DOHH2 (cell line): ENCODE data around the gene NUP93.

Source experiments
- H3F3A ChIP-seq: fragments of 200-600 bp; sonication (generic), shearing (Covaris generic); 2 replicates; pipeline ENCODE4 v1.6.0; 2016; ENCODE audit warnings: antibody characterized with exemption, mild to moderate bottlenecking; ENCODE audit not compliant: control insufficient read depth, insufficient read depth
- H3K27ac ChIP-seq: fragments of 200-600 bp; sonication (generic); 2 replicates; pipeline ENCODE4 v1.5.1; 2014; ENCODE audit warnings: low read depth, mild to moderate bottlenecking, low read length, moderate library complexity
- H3K27me3 ChIP-seq: fragments of 200-600 bp; sonication (generic); 2 replicates; pipeline ENCODE4 v1.6.1; 2014; ENCODE audit warnings: mild to moderate bottlenecking, low read length, mixed read lengths; ENCODE audit not compliant: control insufficient read depth
- H3K36me3 ChIP-seq: fragments of 200-600 bp; sonication (generic); 2 replicates; pipeline ENCODE4 v1.6.1; 2014; ENCODE audit warnings: mild to moderate bottlenecking, low read length, moderate library complexity, mixed read lengths; ENCODE audit not compliant: control insufficient read depth
- H3K4me1 ChIP-seq: fragments of 200-600 bp; sonication (generic); 2 replicates; pipeline ENCODE4 v1.6.1; 2014; ENCODE audit warnings: mild to moderate bottlenecking, low read length, mixed read lengths; ENCODE audit not compliant: control insufficient read depth
- H3K4me2 ChIP-seq: fragments of 200-600 bp; sonication (generic); 2 replicates; pipeline ENCODE4 v1.6.0; 2014; ENCODE audit warnings: mild to moderate bottlenecking, low read length, moderate library complexity
- H3K4me3 ChIP-seq: fragments of 200-600 bp; sonication (generic); 2 replicates; pipeline ENCODE4 v1.5.1; 2014; ENCODE audit warnings: mild to moderate bottlenecking, low read length, mixed read lengths
- H3K79me2 ChIP-seq: fragments of 200-600 bp; sonication (generic); 2 replicates; pipeline ENCODE4 v1.6.1; 2014; ENCODE audit warnings: mild to moderate bottlenecking, low read length, mixed read lengths; ENCODE audit not compliant: control insufficient read depth
- H3K9me2 ChIP-seq: fragments of 200-600 bp; sonication (generic); replicated peaks from 2 replicates; pipeline ENCODE4 v1.6.1; 2014; ENCODE audit warnings: mild to moderate bottlenecking, low read length, mixed read lengths; ENCODE audit not compliant: control insufficient read depth
- H3K9me3 ChIP-seq: fragments of 200-600 bp; sonication (generic); 2 replicates; pipeline ENCODE4 v1.6.1; 2014; ENCODE audit warnings: antibody characterized with exemption, low read length, mixed read lengths; ENCODE audit not compliant: control insufficient read depth, insufficient read depth
- H4K20me1 ChIP-seq: fragments of 200-600 bp; sonication (generic); 2 replicates; pipeline ENCODE4 v1.6.0; 2014; ENCODE audit warnings: low read depth, mild to moderate bottlenecking, antibody characterized with exemption, low read length, moderate library complexity; ENCODE audit not compliant: control insufficient read depth, insufficient read depth
- CTCF ChIP-seq: fragments of 200-600 bp; sonication (generic); IDR thresholded peaks from one replicate; pipeline ENCODE4 v1.5.1; 2014; ENCODE audit warnings: antibody characterized with exemption, mild to moderate bottlenecking, low read depth, low read length; ENCODE audit not compliant: poor library complexity, severe bottlenecking
- EZH2phosphoT487 ChIP-seq: fragments of 200-600 bp; sonication (generic); IDR thresholded peaks from 2 replicates; pipeline ENCODE4 v1.6.1; 2017; ENCODE audit warnings: borderline replicate concordance, mild to moderate bottlenecking, antibody characterized with exemption, low read length, moderate library complexity, mixed read lengths

NUP93 gene

GRCh38 chr16:56871172-56871593 lies 141.3 kb downstream of the NUP93 start:
- no peak overlapping the region for H3K4me2 ChIP-seq
- H3K4me3 ChIP-seq = no peak overlapping the region
- no peaks in the 10 kb centered on the region for H3K79me2 ChIP-seq
- no peaks in the 10 kb centered on the region for H4K20me1 ChIP-seq
- TF ChIP-seq EZH2phosphoT487 (no peak), CTCF (no peak)
- H3K4me1 ChIP-seq = peaks cover 32% of the 10 kb centered on the region
- no peaks in the 10 kb centered on the region for H3K9me2 ChIP-seq
- no peaks in the 10 kb centered on the region for H3F3A ChIP-seq
- no peak overlapping the region for H3K27ac ChIP-seq
- H3K27me3 ChIP-seq = no peaks in the 10 kb centered on the region
- H3K9me3 ChIP-seq = no peaks in the 10 kb centered on the region
- no peaks in the 10 kb centered on the region for H3K36me3 ChIP-seq

- Histone ChIP-seq H4K20me1 (no peaks in the 10 kb centered on the region), H3F3A (no peaks in the 10 kb centered on the region), H3K36me3 (no peaks in the 10 kb centered on the region), H3K4me3 (no peak overlapping the region), H3K4me2 (no peak overlapping the region), H3K9me3 (no peaks in the 10 kb centered on the region), H3K79me2 (no peaks in the 10 kb centered on the region), H3K9me2 (no peaks in the 10 kb centered on the region), H3K4me1 (peaks cover 32% of the 10 kb centered on the region), H3K27ac (no peak overlapping the region), H3K27me3 (no peaks in the 10 kb centered on the region)
- no peak for TF ChIP-seq CTCF
Measured at GRCh38 chr16:56872863-56873391, 143.0 kb downstream of the NUP93 start.

- Histone ChIP-seq H3K4me3 (no peak overlapping the region), H4K20me1 (no peaks in the 10 kb centered on the region), H3K9me2 (no peaks in the 10 kb centered on the region), H3K27ac (no peak overlapping the region), H3K36me3 (no peaks in the 10 kb centered on the region), H3K79me2 (no peaks in the 10 kb centered on the region), H3K4me1 (peaks cover 30% of the 10 kb centered on the region), H3K4me2 (no peak overlapping the region), H3F3A (no peaks in the 10 kb centered on the region), H3K27me3 (no peaks in the 10 kb centered on the region), H3K9me3 (no peaks in the 10 kb centered on the region)
- TF ChIP-seq CTCF (no peak), EZH2phosphoT487 (no peak)
Measured at GRCh38 chr16:56874800-56875199, 144.9 kb downstream of the NUP93 start.

- H4K20me1 ChIP-seq = no peaks in the 10 kb centered on the region
- H3K9me2 ChIP-seq = no peaks in the 10 kb centered on the region
- H3K4me1 ChIP-seq = peaks cover 22% of the 10 kb centered on the region
- H3F3A ChIP-seq = no peaks in the 10 kb centered on the region
- TF ChIP-seq CTCF = no peak
- no peak for TF ChIP-seq EZH2phosphoT487
- no peaks in the 10 kb centered on the region for H3K36me3 ChIP-seq
- H3K4me3 ChIP-seq = no peak overlapping the region
- H3K27ac ChIP-seq = no peak overlapping the region
- no peaks in the 10 kb centered on the region for H3K9me3 ChIP-seq
- peak overlapping the region; percentile 25 for H3K4me2 ChIP-seq
- no peaks in the 10 kb centered on the region for H3K27me3 ChIP-seq
- H3K79me2 ChIP-seq = no peaks in the 10 kb centered on the region
Measured at GRCh38 chr16:56876048-56876447, 146.1 kb downstream of the NUP93 start.
